GM21447 (cell line): Measurements from ENCODE around the gene RSPO1.

Experiments
- ATAC-seq: cut with Tn5 transposase; IDR thresholded peaks from one replicate; pipeline ENCODE4 v1.9.1; 2021; ENCODE audit not compliant: unreplicated experiment

RSPO1 gene

GRCh38 chr1:37574834-37575480 is 59.7 kb downstream of the RSPO1 start:
- no peak for ATAC-seq

DNA sequence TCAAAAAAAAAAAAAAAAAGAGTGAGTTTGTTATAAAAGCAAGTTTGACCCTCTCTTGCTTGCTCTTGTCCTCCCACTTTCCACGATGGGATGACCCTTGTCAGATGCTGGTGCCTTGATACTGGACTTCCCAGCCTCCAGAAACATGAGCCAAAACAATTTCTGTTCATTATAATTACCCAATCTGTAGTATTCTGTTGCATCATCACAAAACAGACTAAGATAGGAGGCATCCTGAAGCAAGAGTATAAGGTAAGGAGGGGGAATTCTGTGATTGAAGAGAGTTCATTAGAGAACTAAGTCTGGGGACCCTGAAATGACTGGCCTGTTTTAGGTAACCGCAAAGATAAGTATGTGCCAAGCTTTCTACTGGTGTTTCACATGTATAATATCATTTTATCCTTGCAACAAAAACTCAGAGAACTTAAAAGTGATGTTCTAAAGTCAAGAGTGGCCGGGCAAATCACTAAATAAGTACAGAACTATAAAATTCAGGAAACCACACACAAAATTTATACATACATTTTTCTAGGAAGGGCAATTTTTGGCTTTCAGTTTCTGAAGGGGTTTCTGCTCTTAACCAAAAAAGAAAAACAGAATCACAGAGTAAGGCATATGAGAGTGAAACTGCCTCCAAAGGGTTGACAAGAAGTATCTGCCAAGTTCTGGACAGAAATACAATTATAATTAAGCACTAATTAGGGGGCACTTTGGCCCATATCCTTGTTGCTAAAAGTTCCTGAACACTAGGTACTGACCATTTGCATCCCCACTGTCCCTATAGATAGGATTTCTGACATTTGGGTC is 64.0 kb downstream of the RSPO1 start:
- ATAC-seq: no peak

- ATAC-seq: no peak
Measured at GRCh38 chr1:37567023-37567422, 67.7 kb downstream of the RSPO1 start.

DNA sequence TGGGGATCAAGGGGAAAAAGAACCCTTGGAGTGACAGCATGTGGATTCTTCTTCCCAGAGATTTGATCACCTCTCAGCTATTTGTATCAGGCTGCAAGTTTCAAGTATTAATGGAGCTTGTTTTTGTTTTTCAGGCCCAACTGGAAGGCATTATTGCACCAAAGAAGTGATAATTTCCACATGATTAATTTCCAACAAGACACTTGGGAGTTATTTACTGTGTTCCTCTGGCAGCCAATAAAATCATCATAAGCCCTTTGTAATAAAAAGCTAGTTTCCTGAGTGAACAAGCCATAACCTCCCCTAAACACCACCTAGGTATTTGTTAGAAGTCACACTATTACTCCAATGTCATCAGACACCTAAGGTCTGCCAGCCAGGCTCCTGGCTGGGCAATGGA is 69.8 kb downstream of the RSPO1 start:
- ATAC-seq: no peak

DNA sequence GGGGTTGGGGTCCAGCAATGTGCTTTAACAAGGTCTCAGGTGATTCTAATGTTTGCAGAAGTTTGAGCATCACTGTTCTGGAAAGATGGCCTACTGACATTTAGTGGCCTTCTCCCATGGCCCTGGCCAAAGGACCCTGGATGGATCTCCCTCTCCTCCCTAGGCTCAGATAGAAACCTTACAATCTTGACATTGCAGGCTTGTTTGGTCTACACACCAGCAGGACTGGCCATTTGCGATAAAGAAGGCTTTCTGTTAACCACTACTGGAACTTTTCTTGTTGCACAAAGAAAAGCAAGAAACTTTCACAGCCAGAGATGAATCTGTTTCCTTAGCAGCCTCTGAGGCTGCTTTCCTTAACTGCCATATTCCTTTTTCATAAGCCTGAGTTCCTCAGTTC is 71.7 kb downstream of the RSPO1 start:
- no peak for ATAC-seq
